GM23338 (cell line): ENCODE measurements around the gene HERC4. TPM values are rescaled to one million over a fixed set of nuclear protein-coding genes. Genes with fewer than 3 reads are reported as not detected.

Experiments
- ATAC-seq: fragments of 200-7000 bp; cut with Tn5 transposase; 3 replicates; pipeline ENCODE4 v1.9.1; 2020
- DNase-seq: peaks from one replicate; pipeline ENCODE4 v3.0.0-alpha.2; 2015; ENCODE audit warnings: low spot score
- H2AFZ ChIP-seq: fragments of 200-600 bp; sonication (generic); 2 replicates; pipeline ENCODE4 v1.8.0; 2016; ENCODE audit warnings: antibody characterized with exemption, mild to moderate bottlenecking, moderate library complexity
- H3F3A ChIP-seq: fragments of 200-600 bp; sonication (generic); replicated peaks from 2 replicates; pipeline ENCODE4 v1.8.0; 2017; ENCODE audit warnings: antibody characterized with exemption, mixed run types, low read depth
- H3K27ac ChIP-seq: fragments of 200-600 bp; sonication (generic); 2 replicates; pipeline ENCODE4 v1.6.1; 2016; ENCODE audit warnings: low read depth
- H3K27me3 ChIP-seq: fragments of 200-600 bp; sonication (generic); 2 replicates; pipeline ENCODE4 v1.8.0; 2016; ENCODE audit warnings: mild to moderate bottlenecking, mixed run types, moderate library complexity; ENCODE audit not compliant: insufficient read depth
- H3K36me3 ChIP-seq: fragments of 200-600 bp; sonication (generic); 2 replicates; pipeline ENCODE4 v1.8.0; 2016; ENCODE audit warnings: mild to moderate bottlenecking; ENCODE audit not compliant: insufficient read depth
- H3K4me1 ChIP-seq: fragments of 200-600 bp; sonication (generic); 2 replicates; pipeline ENCODE4 v1.8.0; 2016; ENCODE audit warnings: mild to moderate bottlenecking, moderate library complexity; ENCODE audit not compliant: insufficient read depth
- H3K4me2 ChIP-seq: fragments of 200-600 bp; sonication (generic); 2 replicates; pipeline ENCODE4 v1.7.1; 2017; ENCODE audit warnings: mixed run types
- H3K4me3 ChIP-seq: fragments of 200-600 bp; sonication (generic); 2 replicates; pipeline ENCODE4 v1.6.1; 2016; ENCODE audit warnings: mixed run types
- H3K79me2 ChIP-seq: fragments of 200-600 bp; sonication (generic); replicated peaks from 2 replicates; pipeline ENCODE4 v1.8.0; 2017; ENCODE audit warnings: mild to moderate bottlenecking; ENCODE audit not compliant: insufficient read depth
- H3K9me2 ChIP-seq: fragments of 200-600 bp; sonication (generic); 2 replicates; pipeline ENCODE4 v1.8.0; 2017; ENCODE audit not compliant: insufficient read depth
- H4K20me1 ChIP-seq: fragments of 200-600 bp; sonication (generic); replicated peaks from 2 replicates; pipeline ENCODE4 v1.8.0; 2017; ENCODE audit warnings: mild to moderate bottlenecking; ENCODE audit not compliant: insufficient read depth
- H3K27ac Mint-ChIP-seq: 2 replicates; pipeline ENCODE4 v1.8.0; 2020; ENCODE audit warnings: inconsistent platforms, mild to moderate bottlenecking, moderate library complexity, mixed read lengths
- H3K27me3 Mint-ChIP-seq: 3 replicates; pipeline ENCODE4 v1.8.0; 2022; ENCODE audit warnings: low read depth, mild to moderate bottlenecking, moderate library complexity, mixed read lengths, inconsistent platforms; ENCODE audit not compliant: insufficient read depth, poor library complexity
- H3K36me3 Mint-ChIP-seq: 3 replicates; pipeline ENCODE4 v1.8.0; 2021; ENCODE audit warnings: low read depth, mild to moderate bottlenecking, inconsistent platforms, moderate library complexity, mixed read lengths
- H3K4me1 Mint-ChIP-seq: 3 replicates; pipeline ENCODE4 v1.8.0; 2020; ENCODE audit warnings: mild to moderate bottlenecking, inconsistent platforms, mixed read lengths
- H3K4me3 Mint-ChIP-seq: 3 replicates; pipeline ENCODE4 v1.8.0; 2021; ENCODE audit warnings: moderate library complexity, mild to moderate bottlenecking, inconsistent platforms, mixed read lengths
- H3K9me3 Mint-ChIP-seq: 3 replicates; pipeline ENCODE4 v1.8.0; 2020; ENCODE audit warnings: moderate library complexity, mild to moderate bottlenecking, inconsistent platforms, mixed read lengths
- CREB1 ChIP-seq: fragments of 250-450 bp; sonication (Bioruptor Pico); IDR thresholded peaks from 2 replicates; pipeline ENCODE4 v1.5.0; 2020; ENCODE audit warnings: low read depth, mild to moderate bottlenecking, moderate library complexity
- EZH2 ChIP-seq: fragments of 200-600 bp; sonication (generic); IDR thresholded peaks from one replicate; pipeline ENCODE4 v1.8.0; 2017; ENCODE audit warnings: antibody characterized with exemption, mild to moderate bottlenecking, low read depth; ENCODE audit not compliant: unreplicated experiment
- EZH2phosphoT487 ChIP-seq: fragments of 200-600 bp; sonication (generic); IDR thresholded peaks from one replicate; pipeline ENCODE4 v1.8.1; 2018; ENCODE audit warnings: antibody characterized with exemption; ENCODE audit not compliant: unreplicated experiment
- JUNB ChIP-seq: IDR thresholded peaks from one replicate; pipeline ENCODE4 v1.6.1; 2016; ENCODE audit warnings: antibody characterized with exemption; ENCODE audit not compliant: unreplicated experiment
- NANOG ChIP-seq: IDR thresholded peaks from 2 replicates; pipeline ENCODE4 v1.6.1; 2016; ENCODE audit warnings: antibody characterized with exemption, borderline replicate concordance
- POLR2AphosphoS5 ChIP-seq: IDR thresholded peaks from 2 replicates; pipeline ENCODE4 v1.6.1; 2016; ENCODE audit warnings: antibody characterized with exemption, low read depth
- STAT1 ChIP-seq: IDR thresholded peaks from one replicate; pipeline ENCODE4 v1.6.1; 2016; ENCODE audit warnings: antibody characterized with exemption; ENCODE audit not compliant: unreplicated experiment
- ZNF114 ChIP-seq: fragments of 250-450 bp; sonication (Bioruptor Pico); IDR thresholded peaks from 2 replicates; pipeline ENCODE4 v1.5.0; 2020; ENCODE audit warnings: mild to moderate bottlenecking, moderate library complexity
- ZNF331 ChIP-seq: fragments of 250-450 bp; sonication (Bioruptor Pico); IDR thresholded peaks from 2 replicates; pipeline ENCODE4 v1.5.0; 2020; ENCODE audit warnings: low read depth, mild to moderate bottlenecking, moderate library complexity
- polyA plus RNA-seq: library from polyadenylated mRNA; unstranded; fragments of >200 nt; fragmentation: Nextera tagmentation; extraction: Ambion mirVana; gene quantifications from 2 replicates; pipeline ENCODE4 v1.2.1, GENCODE V29; 2016
- total RNA-seq: library from RNA; depleted of rRNA; stranded (reverse); fragments of >200 nt; shearing (Covaris generic); gene quantifications from 2 replicates; pipeline ENCODE4 v1.2.3, GENCODE V29; 2014
- TF ChIP-seq, protein P1 (sequence below): IDR thresholded peaks from 2 replicates; pipeline ENCODE4 v1.6.1; 2016; ENCODE audit warnings: antibody characterized with exemption
- TF ChIP-seq, protein P2 (sequence below): IDR thresholded peaks from one replicate; pipeline ENCODE4 v1.6.1; 2018; ENCODE audit warnings: antibody characterized with exemption; ENCODE audit not compliant: unreplicated experiment
- TF ChIP-seq, protein P3 (sequence below): fragments of 250-450 bp; sonication (Bioruptor Pico); IDR thresholded peaks from 2 replicates; pipeline ENCODE4 v1.5.0; 2020; ENCODE audit warnings: mild to moderate bottlenecking, moderate library complexity
- TF ChIP-seq, protein P4 (sequence below), 2 experiments: fragments of 200-600 bp in 1 of 2; sonication (generic) in 1 of 2; conservative IDR thresholded peaks; 2 replicates each; pipeline versions ENCODE4 v1.5.1 to v1.6.1; 2016 to 2017; ENCODE audit warnings: antibody characterized with exemption in 2 of 2, low read depth in 2 of 2, mild to moderate bottlenecking in 2 of 2, moderate library complexity in 1 of 2

The HERC4 gene
- total and polyA plus RNA-seq, 2 experiments from 2014 or later = 20.1 to 67.2 TPM

DNA sequence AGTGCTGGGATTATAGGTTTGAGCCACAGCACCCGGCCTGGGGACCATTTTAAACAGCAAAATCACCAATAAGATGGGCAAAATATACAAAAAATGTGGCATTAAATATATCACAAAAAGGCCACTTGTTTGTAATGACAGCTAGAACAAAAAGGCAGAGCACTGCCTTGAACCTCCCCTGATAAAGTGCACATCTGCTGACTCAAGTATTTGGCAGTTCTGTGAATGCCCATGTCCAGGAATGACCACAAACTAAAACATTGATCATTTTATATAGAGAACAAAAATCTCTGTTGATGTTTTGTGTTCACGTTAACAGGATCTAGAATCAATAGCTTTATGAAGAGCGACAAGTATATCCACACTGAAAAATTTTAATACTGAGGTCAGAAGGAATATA is 21.5 kb downstream of the HERC4 start:
- H2AFZ ChIP-seq = no peak overlapping the region
- no peak for ATAC-seq
- H3K27ac Mint-ChIP-seq = no peak overlapping the region

More for the DNA sequence above, 21.5 kb downstream of the HERC4 start:
- Histone ChIP-seq H3K9me2 (no peaks in the 10 kb centered on the region), H3K4me2 (no peak overlapping the region), H3K27ac (no peak overlapping the region), H3K4me1 (no peaks in the 10 kb centered on the region), H4K20me1 (0 out of 2 replicates have a peak, but pooled peaks cover 2% of the 10 kb centered on the region), H3K4me3 (no peak overlapping the region), H3K79me2 (peaks cover 6% of the 10 kb centered on the region; the same call in 1 of the 2 replicates), H3F3A (no peaks in the 10 kb centered on the region), H3K27me3 (no peaks in the 10 kb centered on the region), H3K36me3 (no peaks in the 10 kb centered on the region)
- Mint-ChIP-seq H3K9me3 (no peaks in the 10 kb centered on the region), H3K36me3 (no peaks in the 10 kb centered on the region; the same call in 2 of the 3 replicates), H3K27me3 (peaks cover 3% of the 10 kb centered on the region), H3K4me3 (no peak overlapping the region), H3K4me1 (peaks cover 4% of the 10 kb centered on the region; the same call in 2 of the 3 replicates)
- TF ChIP-seq EZH2 = no peak
- TF ChIP-seq, protein P1, sequence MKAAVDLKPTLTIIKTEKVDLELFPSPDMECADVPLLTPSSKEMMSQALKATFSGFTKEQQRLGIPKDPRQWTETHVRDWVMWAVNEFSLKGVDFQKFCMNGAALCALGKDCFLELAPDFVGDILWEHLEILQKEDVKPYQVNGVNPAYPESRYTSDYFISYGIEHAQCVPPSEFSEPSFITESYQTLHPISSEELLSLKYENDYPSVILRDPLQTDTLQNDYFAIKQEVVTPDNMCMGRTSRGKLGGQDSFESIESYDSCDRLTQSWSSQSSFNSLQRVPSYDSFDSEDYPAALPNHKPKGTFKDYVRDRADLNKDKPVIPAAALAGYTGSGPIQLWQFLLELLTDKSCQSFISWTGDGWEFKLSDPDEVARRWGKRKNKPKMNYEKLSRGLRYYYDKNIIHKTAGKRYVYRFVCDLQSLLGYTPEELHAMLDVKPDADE = no peak
- TF ChIP-seq ZNF331 = no peak
- TF ChIP-seq STAT1 = no peak
- no peak for TF ChIP-seq NANOG
- TF ChIP-seq, protein P2, sequence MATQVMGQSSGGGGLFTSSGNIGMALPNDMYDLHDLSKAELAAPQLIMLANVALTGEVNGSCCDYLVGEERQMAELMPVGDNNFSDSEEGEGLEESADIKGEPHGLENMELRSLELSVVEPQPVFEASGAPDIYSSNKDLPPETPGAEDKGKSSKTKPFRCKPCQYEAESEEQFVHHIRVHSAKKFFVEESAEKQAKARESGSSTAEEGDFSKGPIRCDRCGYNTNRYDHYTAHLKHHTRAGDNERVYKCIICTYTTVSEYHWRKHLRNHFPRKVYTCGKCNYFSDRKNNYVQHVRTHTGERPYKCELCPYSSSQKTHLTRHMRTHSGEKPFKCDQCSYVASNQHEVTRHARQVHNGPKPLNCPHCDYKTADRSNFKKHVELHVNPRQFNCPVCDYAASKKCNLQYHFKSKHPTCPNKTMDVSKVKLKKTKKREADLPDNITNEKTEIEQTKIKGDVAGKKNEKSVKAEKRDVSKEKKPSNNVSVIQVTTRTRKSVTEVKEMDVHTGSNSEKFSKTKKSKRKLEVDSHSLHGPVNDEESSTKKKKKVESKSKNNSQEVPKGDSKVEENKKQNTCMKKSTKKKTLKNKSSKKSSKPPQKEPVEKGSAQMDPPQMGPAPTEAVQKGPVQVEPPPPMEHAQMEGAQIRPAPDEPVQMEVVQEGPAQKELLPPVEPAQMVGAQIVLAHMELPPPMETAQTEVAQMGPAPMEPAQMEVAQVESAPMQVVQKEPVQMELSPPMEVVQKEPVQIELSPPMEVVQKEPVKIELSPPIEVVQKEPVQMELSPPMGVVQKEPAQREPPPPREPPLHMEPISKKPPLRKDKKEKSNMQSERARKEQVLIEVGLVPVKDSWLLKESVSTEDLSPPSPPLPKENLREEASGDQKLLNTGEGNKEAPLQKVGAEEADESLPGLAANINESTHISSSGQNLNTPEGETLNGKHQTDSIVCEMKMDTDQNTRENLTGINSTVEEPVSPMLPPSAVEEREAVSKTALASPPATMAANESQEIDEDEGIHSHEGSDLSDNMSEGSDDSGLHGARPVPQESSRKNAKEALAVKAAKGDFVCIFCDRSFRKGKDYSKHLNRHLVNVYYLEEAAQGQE = no peak
- no peak for TF ChIP-seq CREB1 (CRISPR knock-in tag)
- TF ChIP-seq ZNF114 = no peak
- TF ChIP-seq, protein P3, sequence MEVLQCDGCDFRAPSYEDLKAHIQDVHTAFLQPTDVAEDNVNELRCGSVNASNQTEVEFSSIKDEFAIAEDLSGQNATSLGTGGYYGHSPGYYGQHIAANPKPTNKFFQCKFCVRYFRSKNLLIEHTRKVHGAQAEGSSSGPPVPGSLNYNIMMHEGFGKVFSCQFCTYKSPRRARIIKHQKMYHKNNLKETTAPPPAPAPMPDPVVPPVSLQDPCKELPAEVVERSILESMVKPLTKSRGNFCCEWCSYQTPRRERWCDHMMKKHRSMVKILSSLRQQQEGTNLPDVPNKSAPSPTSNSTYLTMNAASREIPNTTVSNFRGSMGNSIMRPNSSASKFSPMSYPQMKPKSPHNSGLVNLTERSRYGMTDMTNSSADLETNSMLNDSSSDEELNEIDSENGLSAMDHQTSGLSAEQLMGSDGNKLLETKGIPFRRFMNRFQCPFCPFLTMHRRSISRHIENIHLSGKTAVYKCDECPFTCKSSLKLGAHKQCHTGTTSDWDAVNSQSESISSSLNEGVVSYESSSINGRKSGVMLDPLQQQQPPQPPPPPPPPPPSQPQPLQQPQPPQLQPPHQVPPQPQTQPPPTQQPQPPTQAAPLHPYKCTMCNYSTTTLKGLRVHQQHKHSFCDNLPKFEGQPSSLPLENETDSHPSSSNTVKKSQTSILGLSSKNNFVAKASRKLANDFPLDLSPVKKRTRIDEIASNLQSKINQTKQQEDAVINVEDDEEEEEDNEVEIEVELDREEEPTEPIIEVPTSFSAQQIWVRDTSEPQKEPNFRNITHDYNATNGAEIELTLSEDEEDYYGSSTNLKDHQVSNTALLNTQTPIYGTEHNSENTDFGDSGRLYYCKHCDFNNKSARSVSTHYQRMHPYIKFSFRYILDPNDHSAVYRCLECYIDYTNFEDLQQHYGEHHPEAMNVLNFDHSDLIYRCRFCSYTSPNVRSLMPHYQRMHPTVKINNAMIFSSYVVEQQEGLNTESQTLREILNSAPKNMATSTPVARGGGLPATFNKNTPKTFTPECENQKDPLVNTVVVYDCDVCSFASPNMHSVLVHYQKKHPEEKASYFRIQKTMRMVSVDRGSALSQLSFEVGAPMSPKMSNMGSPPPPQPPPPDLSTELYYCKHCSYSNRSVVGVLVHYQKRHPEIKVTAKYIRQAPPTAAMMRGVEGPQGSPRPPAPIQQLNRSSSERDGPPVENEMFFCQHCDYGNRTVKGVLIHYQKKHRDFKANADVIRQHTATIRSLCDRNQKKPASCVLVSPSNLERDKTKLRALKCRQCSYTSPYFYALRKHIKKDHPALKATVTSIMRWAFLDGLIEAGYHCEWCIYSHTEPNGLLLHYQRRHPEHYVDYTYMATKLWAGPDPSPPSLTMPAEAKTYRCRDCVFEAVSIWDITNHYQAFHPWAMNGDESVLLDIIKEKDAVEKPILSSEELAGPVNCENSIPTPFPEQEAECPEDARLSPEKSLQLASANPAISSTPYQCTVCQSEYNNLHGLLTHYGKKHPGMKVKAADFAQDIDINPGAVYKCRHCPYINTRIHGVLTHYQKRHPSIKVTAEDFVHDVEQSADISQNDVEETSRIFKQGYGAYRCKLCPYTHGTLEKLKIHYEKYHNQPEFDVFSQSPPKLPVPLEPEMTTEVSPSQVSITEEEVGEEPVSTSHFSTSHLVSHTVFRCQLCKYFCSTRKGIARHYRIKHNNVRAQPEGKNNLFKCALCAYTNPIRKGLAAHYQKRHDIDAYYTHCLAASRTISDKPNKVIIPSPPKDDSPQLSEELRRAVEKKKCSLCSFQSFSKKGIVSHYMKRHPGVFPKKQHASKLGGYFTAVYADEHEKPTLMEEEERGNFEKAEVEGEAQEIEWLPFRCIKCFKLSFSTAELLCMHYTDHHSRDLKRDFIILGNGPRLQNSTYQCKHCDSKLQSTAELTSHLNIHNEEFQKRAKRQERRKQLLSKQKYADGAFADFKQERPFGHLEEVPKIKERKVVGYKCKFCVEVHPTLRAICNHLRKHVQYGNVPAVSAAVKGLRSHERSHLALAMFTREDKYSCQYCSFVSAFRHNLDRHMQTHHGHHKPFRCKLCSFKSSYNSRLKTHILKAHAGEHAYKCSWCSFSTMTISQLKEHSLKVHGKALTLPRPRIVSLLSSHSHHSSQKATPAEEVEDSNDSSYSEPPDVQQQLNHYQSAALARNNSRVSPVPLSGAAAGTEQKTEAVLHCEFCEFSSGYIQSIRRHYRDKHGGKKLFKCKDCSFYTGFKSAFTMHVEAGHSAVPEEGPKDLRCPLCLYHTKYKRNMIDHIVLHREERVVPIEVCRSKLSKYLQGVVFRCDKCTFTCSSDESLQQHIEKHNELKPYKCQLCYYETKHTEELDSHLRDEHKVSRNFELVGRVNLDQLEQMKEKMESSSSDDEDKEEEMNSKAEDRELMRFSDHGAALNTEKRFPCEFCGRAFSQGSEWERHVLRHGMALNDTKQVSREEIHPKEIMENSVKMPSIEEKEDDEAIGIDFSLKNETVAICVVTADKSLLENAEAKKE (CRISPR knock-in tag) = no peak
- TF ChIP-seq, protein P4, sequence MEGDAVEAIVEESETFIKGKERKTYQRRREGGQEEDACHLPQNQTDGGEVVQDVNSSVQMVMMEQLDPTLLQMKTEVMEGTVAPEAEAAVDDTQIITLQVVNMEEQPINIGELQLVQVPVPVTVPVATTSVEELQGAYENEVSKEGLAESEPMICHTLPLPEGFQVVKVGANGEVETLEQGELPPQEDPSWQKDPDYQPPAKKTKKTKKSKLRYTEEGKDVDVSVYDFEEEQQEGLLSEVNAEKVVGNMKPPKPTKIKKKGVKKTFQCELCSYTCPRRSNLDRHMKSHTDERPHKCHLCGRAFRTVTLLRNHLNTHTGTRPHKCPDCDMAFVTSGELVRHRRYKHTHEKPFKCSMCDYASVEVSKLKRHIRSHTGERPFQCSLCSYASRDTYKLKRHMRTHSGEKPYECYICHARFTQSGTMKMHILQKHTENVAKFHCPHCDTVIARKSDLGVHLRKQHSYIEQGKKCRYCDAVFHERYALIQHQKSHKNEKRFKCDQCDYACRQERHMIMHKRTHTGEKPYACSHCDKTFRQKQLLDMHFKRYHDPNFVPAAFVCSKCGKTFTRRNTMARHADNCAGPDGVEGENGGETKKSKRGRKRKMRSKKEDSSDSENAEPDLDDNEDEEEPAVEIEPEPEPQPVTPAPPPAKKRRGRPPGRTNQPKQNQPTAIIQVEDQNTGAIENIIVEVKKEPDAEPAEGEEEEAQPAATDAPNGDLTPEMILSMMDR (conservative IDR thresholded peaks at IDR 0.05; ENCODE audit: low read depth in 2 of 2) = no peak
- no peak for TF ChIP-seq POLR2AphosphoS5
- TF ChIP-seq EZH2phosphoT487 = no peak
- TF ChIP-seq JUNB = no peak
- no peak for DNase-seq
